Heart left ventricle (tissue), 16 donors: ENCODE measurements around the gene CAMK2B. TPM values are rescaled to one million over a fixed set of nuclear protein-coding genes. Genes with fewer than 3 reads are reported as not detected.

Experiments used
- ATAC-seq, 4 donors: fragments of 200-7000 bp; cut with Tn5 transposase; one replicate each; pipeline ENCODE4 v1.9.1; 2020 to 2022; ENCODE audit warnings: moderate library complexity in 4 of 4, mild to moderate bottlenecking in 3 of 4, moderate number of reproducible peaks in 1 of 4
- DNase-seq, 5 donors: peaks; one replicate each; pipeline ENCODE4 v3.0.0-alpha.2; 2020
- H3K27ac ChIP-seq, 12 donors: fragments of 200-600 bp; sonication (generic) in 4 of 12; one replicate each; pipeline versions ENCODE4 v1.5.0 to v1.8.0; 2016 to 2022; ENCODE audit warnings: mild to moderate bottlenecking in 2 of 12
- H3K27me3 ChIP-seq, 9 donors: fragments of 200-600 bp; sonication (generic) in 2 of 9; one replicate each; pipeline versions ENCODE4 v1.5.1 to v1.8.0; 2016 to 2022; ENCODE audit warnings: mild to moderate bottlenecking in 3 of 9
- H3K36me3 ChIP-seq, 9 donors: fragments of 200-600 bp; sonication (generic) in 2 of 9; one replicate each; pipeline versions ENCODE4 v1.5.0 to v1.8.0; 2018 to 2022; ENCODE audit warnings: mild to moderate bottlenecking in 2 of 9
- H3K4me1 ChIP-seq, 12 donors: fragments of 200-600 bp; sonication (generic) in 4 of 12; one replicate each; pipeline versions ENCODE4 v1.5.0 to v1.8.0; 2016 to 2022; ENCODE audit warnings: mild to moderate bottlenecking in 3 of 12
- H3K4me3 ChIP-seq, 12 donors: fragments of 200-600 bp; sonication (generic) in 4 of 12; one replicate each; pipeline versions ENCODE4 v1.5.0 to v1.8.0; 2017 to 2022; ENCODE audit warnings: mild to moderate bottlenecking in 9 of 12, moderate library complexity in 4 of 12
- H3K9me3 ChIP-seq, 12 donors: fragments of 200-600 bp; sonication (generic) in 4 of 12; one replicate each; pipeline versions ENCODE4 v1.5.0 to v1.8.0; 2016 to 2022; ENCODE audit warnings: mild to moderate bottlenecking in 1 of 12
- POLR2A ChIP-seq, 2 donors: fragments of 450-650 bp; IDR thresholded peaks; one replicate each; pipeline ENCODE4 v1.6.1; 2017; ENCODE audit warnings: antibody characterized with exemption in 2 of 2, mild to moderate bottlenecking in 2 of 2, moderate library complexity in 2 of 2
- WGBS, 4 donors: extraction: QIAGEN DNeasy Blood & Tissue Kit in 2 of 4; methylation state at CpG; one replicate each; pipeline versions ENCODE4 v1.1.5 to v1.1.7; 2013 to 2018; 5-methylcytosine and 5-hydroxymethylcytosine counted together
- intact Hi-C, 10 donors: fragments of 100-400 bp; cut with DNase I; formaldehyde crosslinking; loops; one replicate each; pipeline versions ENCODE4 v1.11.1 to v1.14.2; 2022
- polyA plus RNA-seq, 2 donors: library from polyadenylated mRNA; stranded (reverse); fragments of 200-250 nt; gene quantifications; one replicate each; pipeline ENCODE4 v1.2.3, GENCODE V29; 2013
- total RNA-seq, 9 donors: library from RNA; depleted of rRNA in 2 of 9; stranded (reverse); fragments of >200 nt in 2 of 9; fragmentation: NEBNext Ultra II Directional in 3 of 9; extraction: Animal tissue kit (Norgen Biotek cat#: 25700) in 3 of 9; gene quantifications; one replicate each; pipeline versions ENCODE4 v1.1.0 to v1.2.4, GENCODE V29; 2016 to 2023
- TF ChIP-seq, protein P1 (sequence below), 12 donors: fragments of 200-600 bp; sonication (generic) in 4 of 12; IDR thresholded peaks; one replicate each; pipeline versions ENCODE4 v1.5.0 to v1.8.0; 2018 to 2022; ENCODE audit warnings: antibody characterized with exemption in 12 of 12, mild to moderate bottlenecking in 5 of 12
- donor health status: ischemic (EF 13 %, LVEDD 7.1; RV severe dilation, severe dysfunction).
- donor health status: healthy with polysubstance abuse.
- donor health status: DM: no; HTN: yes; CAD: no.
- donor health status: DM: no; HTN: no; CAD: no.
- donor health status: ischemic (EF 25% LVEDD 6.9; RV normal size, moderate dysfunction).
- donor health status: ischemic (EF 25% LVEDD 5.7; RV mildly dilated, moderate dysfunction).
- donor health status: healthy.
- donor health status: DM: yes; HTN: yes; CAD: no.
- donor health status: ischemic (EF 35%, LVEDD 5.7; RV mildly dilated, moderate dysfunction).
- donor health status: nonischemic (EF 11% LVEDD 7.7; RV severe dilation, severe dysfunction).
- donor health status: DM: yes; HTN: yes; CAD: no.
- donor health status: PGD.
- donor health status: ischemic (EF 29% LVEDD 5.4; RV normal size, mild dysfunction).
- donor health status: nonischemic (EF 23%, LVEDD 6.1; RV moderate dilation, normal function).

The CAMK2B gene
- total and polyA plus RNA-seq, 11 donors, result 35.7 to 141 (median 103) TPM

DNA sequence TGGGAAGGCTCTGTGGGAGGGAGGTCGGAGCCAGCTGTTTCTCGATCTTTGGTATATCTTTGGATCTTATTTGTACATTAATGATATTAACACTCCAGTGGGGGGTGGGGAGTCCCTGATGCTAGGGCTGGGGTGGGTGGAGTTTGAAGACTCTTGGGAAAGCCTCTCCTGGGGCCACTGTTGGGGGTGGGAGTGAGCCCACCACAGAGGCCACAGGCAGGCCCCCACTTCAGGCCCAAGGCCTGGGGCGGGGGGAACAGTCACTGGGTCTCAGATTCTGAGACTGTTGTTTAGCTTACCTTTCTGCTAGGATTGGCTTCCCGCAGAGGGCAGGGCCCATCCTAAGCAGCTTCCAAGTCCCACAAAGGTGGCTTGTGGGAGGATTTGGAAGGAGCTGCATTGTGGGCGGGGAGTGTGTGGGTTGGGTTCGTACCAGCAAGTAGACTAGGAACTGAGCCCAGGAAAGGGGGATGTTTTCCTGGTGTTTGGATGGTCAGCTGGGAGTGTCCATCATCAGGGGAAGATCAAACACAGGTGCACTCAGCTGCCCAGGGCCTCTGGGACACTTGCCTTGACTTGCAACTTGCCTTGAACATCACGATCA, 112.7 kb downstream of the CAMK2B start:
- intact Hi-C loops, result no loop called here
- H3K27me3 ChIP-seq, result no peaks in the 10 kb centered on the region
- H3K9me3 ChIP-seq, result no peaks in the 10 kb centered on the region
- ATAC-seq (no peak), DNase-seq (no peak)
- H3K4me3 ChIP-seq, result no peak overlapping the region
- 81 to 84% (median 82%) methylated on average over 6 to 7 of the region's 7 CpGs for WGBS, 4 donors
- H3K36me3 ChIP-seq, result peaks cover 0 to 63% (median 58%) of the 10 kb centered on the region in 9 donors
- H3K27ac ChIP-seq, result no peak overlapping the region
- TF ChIP-seq, protein P1, sequence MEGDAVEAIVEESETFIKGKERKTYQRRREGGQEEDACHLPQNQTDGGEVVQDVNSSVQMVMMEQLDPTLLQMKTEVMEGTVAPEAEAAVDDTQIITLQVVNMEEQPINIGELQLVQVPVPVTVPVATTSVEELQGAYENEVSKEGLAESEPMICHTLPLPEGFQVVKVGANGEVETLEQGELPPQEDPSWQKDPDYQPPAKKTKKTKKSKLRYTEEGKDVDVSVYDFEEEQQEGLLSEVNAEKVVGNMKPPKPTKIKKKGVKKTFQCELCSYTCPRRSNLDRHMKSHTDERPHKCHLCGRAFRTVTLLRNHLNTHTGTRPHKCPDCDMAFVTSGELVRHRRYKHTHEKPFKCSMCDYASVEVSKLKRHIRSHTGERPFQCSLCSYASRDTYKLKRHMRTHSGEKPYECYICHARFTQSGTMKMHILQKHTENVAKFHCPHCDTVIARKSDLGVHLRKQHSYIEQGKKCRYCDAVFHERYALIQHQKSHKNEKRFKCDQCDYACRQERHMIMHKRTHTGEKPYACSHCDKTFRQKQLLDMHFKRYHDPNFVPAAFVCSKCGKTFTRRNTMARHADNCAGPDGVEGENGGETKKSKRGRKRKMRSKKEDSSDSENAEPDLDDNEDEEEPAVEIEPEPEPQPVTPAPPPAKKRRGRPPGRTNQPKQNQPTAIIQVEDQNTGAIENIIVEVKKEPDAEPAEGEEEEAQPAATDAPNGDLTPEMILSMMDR (IDR thresholded peaks at IDR 0.05), result no peak
- TF ChIP-seq POLR2A (IDR thresholded peaks at IDR 0.05), result no peak
- H3K4me1 ChIP-seq, result peaks cover 0 to 3% (median 0%) of the 10 kb centered on the region in 12 donors

GRCh38 chr7:44212018-44212417, 113.4 kb downstream of the CAMK2B start:
- peaks cover 0 to 69% (median 65%) of the 10 kb centered on the region in 9 donors for H3K36me3 ChIP-seq
- intact Hi-C loops, result no loop called here
- 77 to 82% (median 80%) methylated on average over 6 of the region's 6 CpGs for WGBS, 4 donors

DNA sequence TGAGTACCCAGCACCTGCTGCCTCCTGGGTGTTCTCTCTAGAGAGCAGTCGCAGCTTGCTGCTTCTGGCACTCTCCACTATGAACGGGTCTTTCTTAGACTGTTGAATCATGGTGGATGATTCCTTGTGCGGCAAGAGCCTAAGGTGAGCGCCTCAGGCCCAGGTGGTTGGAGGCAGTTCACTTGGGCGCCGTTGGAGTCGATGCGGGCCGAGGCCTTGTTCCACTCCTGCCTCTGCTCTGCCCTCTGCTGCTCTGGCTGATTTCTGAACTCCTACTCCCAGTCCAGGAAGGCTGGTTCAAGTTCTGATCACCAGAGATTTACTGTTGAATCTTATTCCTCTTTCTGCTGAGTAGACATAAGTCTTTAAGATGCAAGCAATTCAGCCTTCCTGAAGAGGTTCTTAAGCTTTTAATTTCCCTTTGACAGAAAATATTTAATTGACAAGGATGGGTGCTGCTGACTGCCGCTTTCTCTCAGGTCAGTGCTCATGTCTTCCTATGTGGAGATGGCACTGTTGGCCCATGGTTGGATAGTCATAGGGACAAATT, 114.2 kb downstream of the CAMK2B start:
- peaks cover 0 to 78% (median 73%) of the 10 kb centered on the region in 9 donors for H3K36me3 ChIP-seq
- no peak overlapping the region for H3K4me3 ChIP-seq
- TF ChIP-seq POLR2A (IDR thresholded peaks at IDR 0.05), result no peak
- TF ChIP-seq, protein P1 (IDR thresholded peaks at IDR 0.05), result no peak
- H3K9me3 ChIP-seq, result no peaks in the 10 kb centered on the region
- no peaks in the 10 kb centered on the region for H3K27me3 ChIP-seq
- 93 to 94% (median 93%) methylated on average over 9 to 10 of the region's 10 CpGs for WGBS, 4 donors
- H3K4me1 ChIP-seq, result peaks cover 0 to 3% (median 0%) of the 10 kb centered on the region in 12 donors
- no peak overlapping the region for H3K27ac ChIP-seq
- ATAC-seq (no peak), DNase-seq (no peak)
- intact Hi-C loops, result no loop called here

More at GRCh38 chr7:44212018-44212417, 113.4 kb downstream of the CAMK2B start:
- ATAC-seq (no peak), DNase-seq (no peak)
- no peaks in the 10 kb centered on the region for H3K27me3 ChIP-seq
- TF ChIP-seq, protein P1 (IDR thresholded peaks at IDR 0.05), result no peak
- no peak for TF ChIP-seq POLR2A (IDR thresholded peaks at IDR 0.05)
- peaks cover 0 to 3% (median 0%) of the 10 kb centered on the region in 12 donors for H3K4me1 ChIP-seq
- no peak overlapping the region for H3K27ac ChIP-seq
- no peak overlapping the region for H3K4me3 ChIP-seq
- H3K9me3 ChIP-seq, result no peaks in the 10 kb centered on the region

GRCh38 chr7:44210107-44210506, 115.3 kb downstream of the CAMK2B start:
- peaks cover 0 to 89% (median 84%) of the 10 kb centered on the region in 9 donors for H3K36me3 ChIP-seq
- 80 to 89% (median 83%) methylated on average over 5 of the region's 5 CpGs for WGBS, 4 donors
- no peak for TF ChIP-seq POLR2A (IDR thresholded peaks at IDR 0.05)
- TF ChIP-seq, protein P1 (IDR thresholded peaks at IDR 0.05), result no peak
- no peak overlapping the region for H3K4me3 ChIP-seq
- intact Hi-C loops, result no loop called here
- no peaks in the 10 kb centered on the region for H3K27me3 ChIP-seq
- DNase-seq (no peak), ATAC-seq (no peak)
- H3K27ac ChIP-seq, result no peak overlapping the region
- no peaks in the 10 kb centered on the region for H3K9me3 ChIP-seq
- peaks cover 0 to 3% (median 0%) of the 10 kb centered on the region in 12 donors for H3K4me1 ChIP-seq
